ENCODE data around the gene GCC1. TPM values are rescaled to one million over a fixed set of nuclear protein-coding genes. Genes with fewer than 3 reads are reported as not detected.

GCC1 gene
- total RNA-seq, 1 experiment from 2014 or later = 8.4 TPM

Other genes with a start within 250 kb of the GCC1 start
- 5.3 and 6.9 TPM in 2 replicates for gene ZNF800, start 192.9 kb downstream of the GCC1 start, total RNA-seq (2014; rRNA removed; shearing (Covaris generic); ENCODE audit: low replicate concordance)
- 187 and 266 TPM in 2 replicates for gene ARF5, start 2.8 kb upstream of the GCC1 start, total RNA-seq (2014; rRNA removed; shearing (Covaris generic); ENCODE audit: low replicate concordance)
- 1.3 TPM in 1 of 2 replicates, not detected in the other for gene FSCN3, start 8.1 kb upstream of the GCC1 start, total RNA-seq (2014; rRNA removed; shearing (Covaris generic); ENCODE audit: low replicate concordance)
- not detected in 2 replicates for gene PAX4, start 32.5 kb upstream of the GCC1 start, total RNA-seq (2014; rRNA removed; shearing (Covaris generic); ENCODE audit: low replicate concordance)
- 66.2 and 66.4 TPM in 2 replicates for gene SND1, start 66.6 kb upstream of the GCC1 start, total RNA-seq (2014; rRNA removed; shearing (Covaris generic); ENCODE audit: low replicate concordance)

Data from MG63 (cell line).